Left hindlimb (tissue), 1 donor: Measurements from ENCODE around the gene MRPS34.
"Not testable (repeated sequence)": the region's sequence is repeated elsewhere in the genome, so short reads cannot be mapped to it uniquely, and the experiment has no call there.

Source experiments
- DNase-seq: peaks from one replicate; pipeline ENCODE4 v3.0.0-alpha.2; 2018

MRPS34 gene

DNA sequence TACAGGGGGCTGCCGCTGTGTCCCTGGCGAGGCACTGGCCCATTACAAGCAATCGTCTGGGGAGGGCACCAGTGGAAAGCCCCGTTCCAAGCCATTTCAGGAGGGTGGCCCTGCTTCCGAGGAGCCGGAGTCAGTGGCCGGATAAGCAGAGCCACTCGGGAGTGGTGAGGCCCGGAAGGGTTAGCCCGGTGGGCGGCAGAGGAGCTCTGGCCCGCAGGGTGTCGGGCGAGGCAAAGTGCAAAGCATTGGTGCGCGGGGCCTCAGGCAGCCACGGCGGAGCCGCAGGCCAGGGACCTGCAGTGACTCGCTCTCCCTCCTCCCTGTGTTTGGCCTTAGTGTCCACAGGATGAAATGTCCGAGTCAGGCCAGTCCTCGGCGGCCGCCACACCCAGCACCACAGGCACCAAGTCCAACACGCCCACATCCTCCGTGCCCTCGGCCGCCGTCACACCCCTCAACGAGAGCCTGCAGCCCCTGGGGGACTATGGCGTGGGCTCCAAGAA is 26.2 kb downstream of the MRPS34 start:
- DNase-seq: no peak

DNA sequence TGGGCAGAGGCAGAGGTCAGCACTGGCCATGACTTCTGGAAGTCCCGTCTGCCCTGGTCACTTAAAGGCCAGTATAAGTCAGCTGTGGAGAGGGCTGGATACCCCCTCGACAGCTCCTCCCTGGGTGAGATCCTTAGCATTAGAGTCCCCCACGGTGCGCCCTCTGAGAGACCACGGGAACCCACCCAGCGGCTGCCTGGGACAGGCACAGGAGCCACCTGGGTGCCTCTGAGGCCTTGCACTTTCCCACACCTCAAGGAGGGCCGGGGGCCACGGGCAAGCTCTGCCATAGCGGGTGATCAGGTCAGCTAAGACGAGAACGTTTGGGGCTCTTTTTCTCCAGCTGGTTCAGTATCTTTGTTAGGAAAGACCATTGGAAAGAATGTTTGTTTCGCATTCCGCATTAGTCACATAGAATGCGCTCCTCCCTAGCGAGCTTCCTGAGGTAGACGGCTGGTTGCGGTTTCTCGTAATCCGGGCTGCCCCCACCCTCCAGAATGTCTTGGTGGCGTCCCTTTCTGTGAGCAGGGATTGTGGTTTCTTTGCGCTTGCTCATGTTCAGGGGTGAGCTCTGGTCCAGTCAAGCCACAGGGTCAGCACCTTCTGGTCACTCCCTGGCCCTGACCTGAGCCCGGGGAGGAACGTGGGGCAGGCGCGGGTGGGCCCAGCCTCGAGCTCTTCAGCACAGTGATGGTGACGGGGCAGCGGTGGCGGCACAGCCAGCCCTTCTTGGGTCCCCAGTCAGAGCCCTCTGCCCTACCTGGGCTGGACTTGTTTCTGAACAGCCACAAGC is 26.8 kb downstream of the MRPS34 start:
- DNase-seq: no peak

GRCh38 chr16:1745181-1745899 is 27.6 kb downstream of the MRPS34 start:
- peak; percentile 40 for DNase-seq

DNA sequence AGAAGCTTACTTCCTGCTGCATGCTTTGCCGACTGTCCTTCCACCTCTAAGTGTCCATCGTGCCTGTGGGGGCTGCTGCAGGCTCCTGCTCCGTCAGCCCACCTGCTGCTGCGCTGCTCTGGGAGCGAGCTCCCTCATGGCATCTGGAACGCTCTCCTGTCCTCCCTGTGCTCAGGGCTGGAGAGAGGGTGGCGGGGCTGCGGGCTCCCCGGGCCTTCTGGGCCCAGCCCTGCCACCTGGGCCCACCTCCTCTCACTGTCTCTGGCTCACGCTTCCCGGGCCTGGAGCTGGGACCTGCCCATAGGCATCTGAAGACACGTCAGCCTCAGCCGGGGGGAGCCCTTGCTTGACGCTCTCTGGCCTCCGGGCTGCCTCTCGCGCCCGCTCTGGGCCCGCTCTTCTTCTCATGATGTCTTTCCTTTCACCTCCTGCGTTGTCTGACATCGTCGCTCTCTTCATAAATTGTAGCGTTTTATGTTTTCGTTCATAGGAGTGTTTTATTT is 28.5 kb downstream of the MRPS34 start:
- peak; percentile 13 for DNase-seq

DNA sequence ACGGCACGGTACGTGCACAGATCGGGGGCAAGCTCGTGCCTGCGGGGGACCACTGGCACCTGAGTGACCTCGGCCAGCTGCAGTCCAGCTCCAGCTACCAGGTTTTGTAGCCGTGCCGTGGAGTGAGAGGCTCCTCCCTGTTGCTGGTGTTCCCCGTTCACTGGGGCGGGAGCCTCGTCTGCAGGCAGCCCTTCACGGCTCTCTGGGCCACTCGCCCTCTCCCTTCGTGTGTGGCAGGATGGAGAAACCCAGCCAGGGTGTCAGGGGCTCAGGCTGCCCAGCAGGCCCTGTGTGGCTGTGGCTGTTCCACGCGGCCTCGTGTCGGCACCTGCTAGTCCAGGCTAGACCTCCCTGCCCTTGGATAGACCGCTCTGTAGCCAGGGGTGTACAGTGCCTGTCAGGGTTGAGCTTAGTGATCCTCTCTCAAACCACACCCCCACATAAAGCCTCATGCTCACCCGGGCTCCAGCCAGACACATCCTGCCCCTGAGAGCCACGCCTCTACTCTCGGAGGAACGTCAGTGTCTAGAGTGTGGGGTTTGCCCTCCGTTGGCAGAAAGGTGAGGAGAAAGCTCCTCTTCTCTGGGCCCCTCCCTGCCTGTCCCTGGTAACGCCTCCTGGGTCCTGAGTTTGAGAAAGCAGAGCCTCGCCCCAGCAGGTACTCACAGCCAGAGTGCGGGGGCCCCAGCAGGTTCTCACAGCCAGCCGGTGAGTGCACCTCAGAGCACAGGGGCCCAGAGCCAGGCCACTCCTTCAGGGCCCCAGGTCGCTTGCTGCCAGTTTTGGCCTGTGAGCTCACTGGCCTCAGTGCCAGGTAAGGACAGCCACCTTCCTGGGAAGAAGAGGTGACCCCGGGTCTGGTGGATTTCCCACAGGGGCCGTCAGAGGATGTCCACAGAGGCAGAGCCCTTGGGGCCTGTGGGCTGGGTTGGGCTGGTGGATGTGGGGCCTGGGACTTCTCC is 29.3 kb downstream of the MRPS34 start:
- peak; percentile 17 for DNase-seq

- DNase-seq: peak; percentile 13
Observed at GRCh38 chr16:1741553-1742165, 31.3 kb downstream of the MRPS34 start.

- peak; percentile 22 for DNase-seq
Observed at GRCh38 chr16:1740781-1741490, 32.0 kb downstream of the MRPS34 start.

DNA sequence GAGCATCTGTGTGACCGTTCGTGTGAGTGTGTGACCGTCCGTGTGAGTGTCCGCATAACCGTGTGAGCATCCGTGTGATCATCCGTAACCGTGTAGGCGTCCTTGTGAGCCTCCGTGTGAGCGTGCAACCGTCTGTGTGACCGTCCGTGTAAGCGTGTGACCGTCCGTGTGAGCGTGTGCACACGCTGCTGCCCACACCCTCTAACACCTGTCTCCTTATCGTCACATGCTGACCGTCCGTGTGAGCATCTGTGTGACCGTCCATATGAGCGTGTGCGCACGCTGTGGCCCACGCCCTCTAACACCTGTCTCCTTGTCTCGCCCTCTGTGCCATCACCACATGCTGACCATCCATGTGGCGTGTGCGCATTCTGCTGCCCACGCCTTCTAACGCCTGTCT is 32.7 kb downstream of the MRPS34 start:
- DNase-seq: no peak

DNA sequence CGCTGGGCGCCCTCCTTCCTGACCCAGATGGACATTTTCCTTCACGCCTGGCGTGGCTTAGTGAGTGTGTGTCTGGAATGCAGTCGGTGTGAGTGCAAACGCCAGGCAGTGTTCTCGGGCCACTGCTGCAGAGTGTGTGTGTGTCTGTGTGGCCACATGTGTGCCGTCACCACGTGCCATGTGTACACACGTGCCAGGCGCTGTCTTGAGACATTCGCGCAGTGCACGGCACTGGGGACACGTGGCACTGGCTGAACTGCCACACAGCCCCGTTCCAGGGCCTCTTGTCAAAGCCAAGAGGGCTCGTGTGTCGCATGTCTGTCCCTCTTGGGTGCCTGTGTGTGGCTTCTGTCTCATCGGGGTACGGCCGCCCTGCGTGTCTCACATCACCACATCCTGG is 38.1 kb downstream of the MRPS34 start:
- no peak for DNase-seq

- no peak for DNase-seq
Observed at GRCh38 chr16:1734123-1734522, 38.8 kb downstream of the MRPS34 start.

GRCh38 chr16:1732551-1732987 is 40.4 kb downstream of the MRPS34 start:
- DNase-seq: not testable (repeated sequence)

GRCh38 chr16:1732071-1732470 is 40.9 kb downstream of the MRPS34 start:
- DNase-seq: no peak

DNA sequence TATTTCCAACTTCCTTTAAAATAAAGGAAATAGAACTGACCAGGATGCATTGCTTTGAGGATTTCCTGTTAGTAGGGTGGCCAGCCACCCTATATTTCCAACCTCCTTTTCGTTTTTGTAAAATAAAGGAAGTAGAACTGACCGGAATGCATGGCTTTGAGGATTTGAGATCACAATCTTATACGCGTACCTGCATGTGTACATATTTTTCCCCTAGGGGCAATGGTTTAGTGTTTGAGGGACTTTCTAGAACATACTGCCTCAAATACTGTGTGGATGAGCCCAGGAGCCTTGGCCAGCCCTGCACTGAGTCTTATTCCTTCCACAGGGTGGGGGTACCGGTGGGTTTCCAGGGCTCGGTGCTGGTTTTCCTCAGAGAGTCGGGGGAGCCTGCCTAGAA is 41.3 kb downstream of the MRPS34 start:
- no peak for DNase-seq

DNA sequence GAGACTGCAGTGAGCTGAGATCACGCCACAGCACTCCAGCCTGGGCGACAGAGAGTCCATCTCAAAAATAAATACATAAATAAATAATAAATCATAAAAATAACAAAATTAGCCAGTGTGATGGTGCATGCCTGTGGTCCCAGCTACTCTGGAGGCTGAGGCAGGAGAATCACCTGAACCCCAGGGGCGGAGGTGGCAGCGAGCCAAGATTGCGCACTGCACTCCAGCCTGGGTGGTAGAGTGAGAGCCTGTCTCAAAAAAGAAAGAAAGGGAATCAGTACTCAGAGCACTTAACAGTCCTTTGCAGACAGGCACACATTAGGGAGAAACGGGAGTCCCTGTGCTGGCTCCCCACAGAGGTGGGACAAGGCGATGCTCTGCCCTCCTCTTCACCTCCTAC is 41.9 kb downstream of the MRPS34 start:
- DNase-seq: no peak

- no peak for DNase-seq
Observed at GRCh38 chr16:1729445-1729844, 43.5 kb downstream of the MRPS34 start.

GRCh38 chr16:1729026-1729425 is 43.9 kb downstream of the MRPS34 start:
- DNase-seq: no peak

DNA sequence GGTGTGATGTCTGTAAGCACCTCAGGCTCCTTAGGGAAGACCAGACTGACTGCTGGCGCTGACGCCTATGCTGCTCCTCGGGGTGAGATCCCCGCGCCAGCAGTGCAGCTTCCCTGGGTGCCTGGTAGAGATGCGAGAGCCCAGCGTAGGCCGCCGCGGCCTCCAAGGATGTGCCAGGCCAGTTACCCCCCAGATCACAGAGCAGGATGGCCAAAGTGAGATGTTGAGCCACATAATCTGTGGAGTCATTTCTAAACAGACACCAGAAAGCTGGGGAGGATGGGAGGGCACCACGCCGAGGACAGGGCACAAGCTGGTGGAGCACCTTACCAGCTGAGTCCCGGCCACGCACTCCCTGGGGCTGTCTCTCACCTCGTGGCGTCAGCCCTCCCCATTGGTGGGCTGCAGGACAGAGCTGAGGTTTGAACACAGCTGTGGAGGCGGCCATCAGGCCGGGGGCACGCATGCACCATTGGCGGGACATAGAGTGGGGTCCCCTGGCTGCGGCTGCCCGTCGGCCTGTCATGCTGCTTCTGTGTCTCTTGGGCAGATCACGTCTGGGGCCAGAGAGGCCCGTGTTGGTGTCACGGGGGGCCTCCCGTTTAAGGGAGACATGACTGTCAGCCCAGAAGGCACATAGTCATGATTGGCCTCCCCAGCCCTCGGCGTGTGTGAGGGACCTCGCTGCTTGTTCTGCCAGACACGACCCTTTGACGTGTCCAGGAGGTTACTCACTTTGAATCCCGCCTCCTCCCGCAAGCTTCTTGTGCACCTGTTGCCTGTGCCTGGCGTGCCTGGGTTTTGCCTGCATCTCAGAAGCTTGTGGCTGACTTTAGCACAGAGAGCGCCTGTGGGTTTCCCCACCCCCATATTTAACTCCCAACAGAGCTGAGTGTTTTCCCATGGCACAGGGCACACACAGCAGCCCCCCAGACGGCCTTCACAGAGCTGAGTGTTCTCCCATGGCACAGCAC is 45.0 kb downstream of the MRPS34 start:
- no peak for DNase-seq

GRCh38 chr16:1726661-1727502 is 46.1 kb downstream of the MRPS34 start:
- no peak for DNase-seq

GRCh38 chr16:1724491-1724890 is 48.4 kb downstream of the MRPS34 start:
- no peak for DNase-seq
